GM21723 (cell line): ENCODE data around the gene RHEB.

Experiments
- ATAC-seq: cut with Tn5 transposase; IDR thresholded peaks from one replicate; pipeline ENCODE4 v1.9.1; 2021; ENCODE audit warnings: mild to moderate bottlenecking, moderate library complexity; ENCODE audit not compliant: unreplicated experiment

RHEB gene

DNA sequence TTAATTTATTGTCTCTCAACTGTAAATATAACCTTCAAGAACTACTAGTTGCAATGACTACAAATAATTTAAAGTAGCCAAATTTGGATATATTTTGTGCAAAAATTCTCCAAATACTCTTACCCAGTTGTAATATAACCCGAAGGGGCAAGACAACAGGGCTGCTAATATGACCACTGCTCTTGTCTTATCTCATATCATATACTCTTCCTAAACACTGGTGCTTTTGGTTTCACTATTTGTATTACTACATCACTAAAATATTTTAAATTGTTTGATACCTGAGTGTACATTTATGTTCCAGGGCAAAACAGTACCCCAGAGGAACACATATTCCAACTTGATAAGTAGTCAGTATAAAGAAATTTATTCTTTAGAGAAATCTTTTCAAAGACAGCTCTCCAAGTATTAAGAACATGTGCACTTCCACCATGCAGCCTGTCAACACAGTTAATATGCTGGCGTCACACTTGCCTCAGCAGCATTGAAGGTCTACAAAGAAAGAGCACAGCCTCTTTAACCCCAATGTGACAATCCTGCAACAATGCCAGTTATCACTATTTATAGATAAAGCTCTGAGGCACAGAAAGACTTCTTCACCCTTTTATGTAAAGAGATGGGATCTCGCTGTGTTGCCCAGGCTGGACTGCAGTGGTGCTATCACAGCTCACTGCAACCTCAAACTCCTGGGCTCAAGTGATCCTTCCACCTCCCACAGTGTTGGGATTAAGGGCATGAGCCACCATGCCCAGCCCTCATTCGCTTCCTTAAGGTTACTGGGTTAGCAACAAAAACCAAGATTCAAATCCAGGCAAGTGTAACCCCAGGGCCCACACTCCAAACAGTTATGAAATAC is 37.8 kb downstream of the RHEB start:
- ATAC-seq = no peak

DNA sequence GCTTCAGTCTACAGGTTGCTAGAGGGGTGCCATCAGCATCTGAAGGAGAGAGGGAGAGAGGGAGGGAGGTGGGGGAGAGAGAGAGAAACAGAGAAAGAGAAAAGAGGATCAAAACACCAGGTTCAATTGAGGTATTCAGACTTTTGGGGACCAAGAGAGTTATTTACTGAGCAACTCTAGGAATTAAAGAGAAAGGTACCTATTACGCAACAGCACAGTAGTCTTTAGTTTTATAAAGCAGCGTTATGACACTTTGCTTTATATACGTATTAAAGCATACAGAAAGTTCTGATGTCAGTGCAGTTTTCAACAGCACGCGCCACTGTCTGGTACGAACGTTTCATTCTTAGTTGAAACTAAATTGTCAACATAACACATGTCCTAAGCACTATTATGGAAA is 41.8 kb downstream of the RHEB start:
- ATAC-seq = no peak

DNA sequence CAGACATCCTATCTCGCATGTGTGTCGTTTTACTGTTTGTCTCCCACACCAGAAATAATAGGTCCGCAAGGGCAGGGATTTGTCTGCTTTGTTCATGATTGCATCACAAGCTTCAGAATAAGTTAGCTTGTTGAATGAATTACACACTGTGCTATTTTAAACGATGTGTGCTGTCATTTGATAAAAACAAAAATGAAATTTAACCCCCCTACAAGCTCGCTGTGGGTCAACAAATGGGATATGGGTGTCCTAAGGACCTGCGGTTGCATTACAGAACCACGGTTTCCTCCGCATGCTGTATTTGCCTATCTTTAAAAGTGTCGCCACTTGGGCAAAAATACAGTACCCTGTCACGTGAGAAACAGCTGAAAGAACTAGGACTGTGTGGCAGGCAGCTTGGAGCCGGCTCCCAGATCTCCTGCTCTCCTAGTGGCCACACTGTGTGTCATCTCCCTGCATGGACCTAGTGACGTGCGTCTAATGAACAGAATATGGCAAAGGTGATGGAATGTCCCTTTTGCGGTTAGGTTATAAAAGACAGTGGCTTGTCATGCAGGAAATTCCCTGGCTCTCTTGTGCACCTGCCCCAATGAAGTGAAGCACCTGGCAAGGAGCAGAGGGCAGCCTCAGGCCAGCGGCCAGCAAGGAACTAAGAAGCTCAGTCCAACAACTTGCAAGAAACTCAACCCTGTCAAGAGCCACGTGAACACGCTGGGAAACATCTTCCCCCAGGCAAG is 46.9 kb downstream of the RHEB start:
- peak; percentile 43 for ATAC-seq

DNA sequence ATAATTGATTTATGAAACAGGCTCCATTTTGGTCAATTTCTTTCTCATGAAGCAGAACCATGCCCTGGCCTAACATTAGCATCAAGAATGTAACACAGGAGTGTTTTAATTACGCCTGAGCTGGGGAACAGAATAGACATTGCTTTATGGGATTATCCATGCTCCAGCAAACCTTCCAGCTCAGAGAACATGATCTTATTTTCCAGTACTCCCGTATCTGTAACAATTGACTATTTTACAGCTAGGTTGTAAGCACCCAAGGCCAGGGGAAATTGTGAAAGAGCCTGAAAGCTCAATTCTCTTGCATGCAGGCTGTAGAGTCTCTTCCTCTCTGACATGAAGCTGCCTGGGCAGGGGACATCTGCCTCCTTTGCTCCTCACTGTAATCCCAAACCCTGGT is 49.0 kb downstream of the RHEB start:
- ATAC-seq = no peak

DNA sequence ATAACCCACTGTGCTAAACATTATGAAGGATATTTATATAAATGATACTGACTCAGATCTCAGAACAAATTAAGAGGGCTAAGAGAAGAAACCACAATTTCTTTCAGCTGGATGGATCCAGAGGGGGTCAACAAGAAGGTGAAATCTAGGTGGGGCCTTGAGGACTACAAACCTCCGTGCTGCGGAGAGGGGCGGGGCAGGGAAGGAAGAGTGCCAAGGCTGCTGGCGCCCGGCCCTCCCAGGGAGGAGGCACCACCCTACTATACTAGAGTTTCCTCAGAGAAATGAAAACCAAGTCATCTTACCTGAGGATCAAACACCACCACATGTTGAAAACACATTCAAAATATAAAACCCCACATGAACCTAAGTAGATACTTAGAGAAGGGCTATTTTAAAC is 50.4 kb downstream of the RHEB start:
- ATAC-seq = no peak

DNA sequence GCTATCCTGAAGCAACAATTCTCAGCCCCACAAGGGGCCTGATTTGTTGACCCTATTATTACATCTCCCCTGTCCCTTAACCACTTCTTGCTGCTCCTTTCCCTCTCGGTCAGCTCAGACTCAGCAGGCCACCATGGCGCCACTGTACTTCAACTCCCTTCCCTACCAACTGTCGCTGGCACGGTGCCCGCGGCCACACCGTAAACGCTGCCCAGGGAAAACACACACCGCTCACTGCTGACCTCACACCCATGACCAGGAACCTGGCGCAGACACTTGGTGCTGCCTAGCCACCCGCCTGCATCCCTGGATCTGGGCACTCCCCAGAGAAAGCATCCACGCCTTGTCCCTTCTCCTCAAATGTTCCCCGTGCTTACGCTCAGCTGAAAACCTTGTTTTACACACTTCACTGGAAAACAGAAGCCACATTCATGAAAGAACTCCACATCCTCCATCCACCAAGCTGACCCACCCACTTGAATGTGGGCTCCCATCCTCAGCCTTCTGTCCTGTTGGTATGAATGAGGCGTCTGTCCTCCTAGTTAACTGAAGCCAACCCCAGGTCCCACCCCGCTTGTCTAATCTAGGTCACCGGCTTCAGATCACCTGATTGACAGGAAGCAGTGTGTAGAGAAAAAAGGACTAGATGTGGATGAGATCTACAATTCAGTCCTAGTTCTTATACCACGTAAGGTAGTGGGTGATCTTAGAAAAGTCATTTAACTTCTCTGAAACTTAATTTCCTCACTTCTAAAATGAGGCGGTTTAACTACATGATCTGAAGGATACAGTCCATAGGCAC is 51.3 kb downstream of the RHEB start:
- ATAC-seq = no peak

DNA sequence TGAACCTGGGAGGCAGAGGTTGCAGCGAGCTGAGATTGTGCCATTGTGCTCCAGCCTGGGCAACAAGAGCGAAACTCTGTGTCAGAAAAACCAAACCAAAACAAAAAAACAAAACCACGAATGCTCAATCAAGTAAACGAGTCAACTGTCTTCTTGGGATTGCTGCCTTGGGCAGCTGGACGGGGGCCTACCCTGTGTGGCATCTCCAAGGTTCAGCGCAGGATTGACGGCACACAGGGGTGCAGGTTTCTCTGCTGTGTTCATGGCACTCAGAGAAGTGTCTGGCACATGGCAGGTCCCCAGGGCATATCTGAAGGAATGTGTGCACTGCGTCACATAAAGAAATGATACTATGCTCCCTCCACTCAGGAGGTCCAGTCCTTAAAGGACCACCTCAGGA is 54.5 kb downstream of the RHEB start:
- no peak for ATAC-seq

DNA sequence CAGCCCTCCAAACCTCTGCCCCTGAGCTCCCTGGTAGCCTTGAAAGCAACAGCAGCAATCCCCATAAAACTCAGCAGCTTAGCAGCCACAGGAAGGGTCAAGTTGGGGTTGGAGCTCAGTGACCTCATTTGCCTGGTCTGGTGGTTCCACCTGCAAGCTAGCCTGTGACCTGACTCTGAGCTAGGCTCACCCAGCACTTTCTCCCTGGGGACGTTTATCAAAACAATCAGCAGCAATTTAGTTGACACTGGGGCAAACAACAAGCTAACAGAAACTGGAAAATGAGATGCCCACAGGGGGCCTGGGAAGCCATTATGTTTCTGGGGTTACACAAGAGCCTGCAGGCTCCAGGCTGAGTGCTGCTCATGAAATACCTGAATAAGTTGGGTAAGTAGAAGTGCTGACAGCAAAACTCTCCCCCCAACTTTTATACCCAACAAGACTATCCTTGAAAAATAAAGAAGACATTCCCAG is 57.4 kb downstream of the RHEB start:
- ATAC-seq = no peak

DNA sequence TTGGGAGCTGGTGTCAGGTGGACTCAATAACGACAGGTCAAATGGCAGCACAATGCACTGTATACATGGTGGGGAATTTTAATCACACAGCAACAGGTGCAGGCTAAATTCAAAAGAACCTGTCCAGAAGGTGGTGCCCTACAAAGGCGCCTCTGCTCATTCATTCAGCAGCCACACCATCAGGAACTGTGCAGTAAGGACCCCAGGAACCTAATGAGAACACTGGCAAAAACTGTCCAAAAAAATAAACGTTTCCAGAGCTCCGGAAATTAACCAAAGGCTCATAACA is 57.8 kb downstream of the RHEB start:
- no peak for ATAC-seq

DNA sequence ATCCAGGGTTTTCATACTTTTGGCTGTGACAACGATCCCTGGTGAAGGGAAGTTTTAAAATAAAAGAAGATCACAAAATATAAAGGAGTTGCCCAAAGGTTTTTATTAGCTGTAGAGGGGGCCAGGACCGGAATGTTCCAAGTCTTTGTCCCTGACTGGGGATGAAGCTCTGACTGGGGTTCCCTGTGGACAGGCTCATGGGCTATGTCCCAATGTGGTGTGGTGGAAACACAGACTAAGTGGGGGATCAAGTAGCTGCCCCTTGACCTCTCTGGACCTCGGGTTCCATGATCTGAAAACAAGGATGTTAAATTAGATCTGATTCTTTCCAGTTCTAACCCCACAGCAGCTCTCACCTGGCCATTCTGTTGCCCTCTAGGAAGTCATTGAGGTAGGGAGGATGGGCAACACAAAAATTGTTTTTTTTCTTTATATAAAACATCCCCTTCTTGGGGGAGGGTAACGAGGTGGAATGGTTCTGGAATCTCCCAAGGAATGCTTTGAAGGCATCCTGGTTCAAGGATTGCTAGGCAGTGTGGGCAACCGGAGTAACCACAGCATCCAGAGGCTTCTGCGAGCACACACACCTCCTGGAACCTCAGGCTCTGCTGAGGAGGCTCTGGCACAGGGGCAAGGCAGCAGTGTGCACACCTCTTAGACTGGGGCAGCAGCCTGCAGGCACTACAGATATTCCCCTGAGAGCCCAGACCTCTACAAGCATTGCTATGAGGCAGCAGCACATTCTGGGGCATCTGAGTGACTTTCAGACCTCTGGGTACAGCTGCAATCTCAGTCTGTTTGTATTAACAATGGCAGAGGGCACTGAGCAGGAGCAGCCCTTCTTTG is 58.4 kb downstream of the RHEB start:
- no peak for ATAC-seq

DNA sequence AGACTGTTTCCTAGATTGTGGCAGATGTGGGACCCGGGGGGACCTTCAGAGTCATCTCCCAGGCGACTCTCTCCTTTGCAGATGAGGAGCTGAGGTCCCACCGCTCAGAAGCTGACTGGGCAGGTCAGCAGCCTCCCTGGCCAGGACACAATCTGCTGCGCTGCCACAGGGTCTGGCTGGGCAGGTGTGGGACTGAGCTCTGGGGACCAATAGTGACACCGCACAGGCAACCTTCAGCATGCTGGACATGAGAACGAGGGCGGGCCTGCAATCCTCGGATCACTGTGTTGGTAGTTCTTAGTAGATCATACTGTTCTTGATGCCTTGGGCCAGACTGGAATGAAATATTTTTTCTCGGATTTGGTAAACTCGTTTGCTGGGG is 59.2 kb downstream of the RHEB start:
- no peak for ATAC-seq

DNA sequence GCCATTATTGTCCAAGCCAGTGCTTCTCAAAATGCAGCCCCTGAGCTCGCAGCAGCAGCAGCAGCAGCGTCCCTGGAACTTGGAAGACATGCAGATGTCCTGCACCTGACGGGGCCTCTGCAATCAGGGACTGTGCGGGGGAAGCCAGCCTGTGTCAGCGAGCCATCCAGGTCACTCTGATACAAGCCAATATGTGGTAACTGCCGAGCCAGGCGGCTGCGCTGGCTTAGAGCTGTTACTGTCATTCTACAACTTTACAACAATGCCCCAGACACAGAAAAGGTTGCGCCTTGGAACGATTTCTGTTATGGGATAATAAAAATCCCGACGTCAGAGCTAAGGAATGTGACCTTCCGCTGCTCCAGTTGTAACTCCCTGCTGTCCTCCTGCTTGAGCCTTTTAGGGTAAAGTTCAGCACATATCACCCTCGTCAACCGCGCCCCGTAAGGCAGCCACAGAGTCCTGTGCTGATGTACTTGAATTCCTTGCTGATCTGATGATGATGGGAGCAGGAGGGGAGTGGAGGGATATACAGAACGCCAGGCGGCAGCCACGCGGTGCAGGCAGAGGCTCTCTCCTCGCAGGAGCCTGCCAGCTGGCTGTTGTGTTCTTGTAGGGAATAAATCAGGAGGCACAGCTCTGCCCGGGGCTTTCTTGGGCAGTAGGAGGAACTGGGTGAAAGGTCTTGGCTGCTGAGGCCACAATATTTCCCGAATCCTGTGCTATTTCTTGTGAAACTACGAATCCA is 59.8 kb downstream of the RHEB start:
- ATAC-seq = no peak

DNA sequence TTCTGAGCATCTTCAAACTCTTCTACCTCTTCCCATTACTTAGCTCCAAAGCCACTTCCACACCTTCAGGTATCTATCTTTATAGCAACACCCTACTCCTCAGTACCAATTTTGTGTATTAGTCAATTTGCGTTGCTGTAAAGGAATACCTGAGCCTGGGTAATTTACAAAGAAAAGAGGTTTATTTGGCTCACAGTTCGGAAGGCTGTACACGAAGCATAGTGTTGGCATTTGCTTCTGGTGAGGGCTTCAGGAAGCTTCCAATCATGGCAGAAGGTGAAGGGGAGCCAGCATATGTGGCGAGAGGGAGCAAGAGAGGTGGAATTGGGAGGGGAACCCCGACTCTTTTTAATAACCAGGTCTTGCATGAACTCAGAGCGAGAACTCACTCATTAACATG is 62.2 kb downstream of the RHEB start:
- no peak for ATAC-seq

DNA sequence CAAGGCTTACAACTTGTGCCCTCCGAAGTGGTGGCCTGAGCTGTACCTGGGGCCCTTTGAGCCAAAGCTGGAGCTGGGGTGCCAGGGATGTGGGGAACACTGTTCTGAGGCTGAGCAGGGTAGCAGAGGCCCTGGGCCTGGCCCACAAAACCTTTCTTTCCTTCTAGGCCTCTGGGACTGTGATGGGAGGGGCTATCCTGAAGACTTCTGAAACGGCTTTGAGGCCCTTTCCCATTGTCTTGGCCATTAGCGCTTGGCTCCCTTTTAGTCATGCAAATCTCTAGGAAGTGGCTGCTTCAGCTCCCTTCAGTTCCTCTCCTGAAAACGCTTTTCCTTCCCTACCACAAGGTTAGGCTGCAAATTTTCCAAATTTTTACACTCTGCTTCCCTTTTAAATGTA is 62.9 kb downstream of the RHEB start:
- ATAC-seq = no peak

DNA sequence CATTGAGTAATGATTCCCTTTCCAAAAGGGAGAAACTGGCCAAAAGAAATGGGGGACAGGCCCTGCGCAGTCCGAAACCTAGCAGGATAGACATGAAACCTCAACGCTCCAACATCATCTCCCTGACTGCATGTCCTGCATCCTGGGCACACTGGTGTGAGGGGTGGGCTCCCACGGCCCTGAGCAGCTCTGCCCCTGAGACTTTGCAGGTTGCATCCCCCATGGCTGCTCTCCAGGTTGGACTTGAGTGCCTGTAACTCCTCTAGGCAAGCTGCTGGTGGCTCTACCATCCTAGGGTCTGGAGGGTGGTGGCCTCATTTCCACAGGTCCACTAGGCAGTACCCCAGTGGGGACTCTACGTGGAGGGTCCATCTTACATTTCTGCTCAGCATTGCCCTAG is 63.4 kb downstream of the RHEB start:
- no peak for ATAC-seq

DNA sequence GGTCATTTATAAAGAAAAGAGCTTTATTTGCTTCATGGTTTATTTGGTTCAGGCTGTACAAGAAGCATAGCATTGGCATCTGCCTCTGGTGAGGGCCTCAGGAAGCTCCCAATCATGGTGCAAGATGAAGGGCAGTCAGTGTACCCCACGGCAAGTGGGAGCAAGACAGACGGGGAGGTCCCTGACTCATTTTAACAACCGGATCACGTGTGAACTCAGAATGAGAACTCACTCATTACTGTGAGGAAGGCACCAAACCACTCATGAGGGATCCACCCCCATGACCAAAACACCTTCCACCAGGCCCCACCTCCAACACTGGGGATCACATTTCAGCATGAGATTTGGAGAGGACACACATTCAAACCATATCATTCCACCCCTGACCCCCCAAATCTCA is 64.0 kb downstream of the RHEB start:
- no peak for ATAC-seq

DNA sequence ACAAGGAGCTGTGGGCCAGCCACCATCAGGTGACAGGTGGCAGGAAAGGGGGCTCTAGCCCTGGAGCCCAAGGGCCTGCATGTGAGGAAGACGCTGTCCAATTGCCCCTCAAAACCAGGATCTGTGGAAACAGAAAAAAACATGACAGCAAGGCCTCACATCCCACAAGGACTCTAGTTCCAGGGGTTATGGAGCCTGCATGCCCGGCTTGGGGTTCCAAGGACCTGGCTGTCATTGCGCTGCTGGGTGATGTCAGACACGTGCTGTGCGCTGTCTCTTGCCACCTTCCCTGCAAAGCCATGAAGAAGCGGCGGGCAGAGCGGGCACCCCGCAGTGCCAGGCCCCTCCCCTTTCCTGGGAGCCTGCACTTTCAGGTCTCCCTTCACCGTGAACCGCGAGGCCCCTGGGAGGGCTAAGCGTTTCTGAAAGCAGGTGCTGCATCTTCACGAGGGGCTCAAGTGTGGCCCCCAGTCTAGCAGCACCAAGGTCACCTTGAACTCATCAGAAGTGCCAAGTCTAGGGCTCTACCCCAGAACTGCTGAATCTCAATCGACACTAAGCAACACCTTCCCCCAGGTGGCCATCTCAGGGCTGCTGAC is 64.7 kb downstream of the RHEB start:
- no peak for ATAC-seq

DNA sequence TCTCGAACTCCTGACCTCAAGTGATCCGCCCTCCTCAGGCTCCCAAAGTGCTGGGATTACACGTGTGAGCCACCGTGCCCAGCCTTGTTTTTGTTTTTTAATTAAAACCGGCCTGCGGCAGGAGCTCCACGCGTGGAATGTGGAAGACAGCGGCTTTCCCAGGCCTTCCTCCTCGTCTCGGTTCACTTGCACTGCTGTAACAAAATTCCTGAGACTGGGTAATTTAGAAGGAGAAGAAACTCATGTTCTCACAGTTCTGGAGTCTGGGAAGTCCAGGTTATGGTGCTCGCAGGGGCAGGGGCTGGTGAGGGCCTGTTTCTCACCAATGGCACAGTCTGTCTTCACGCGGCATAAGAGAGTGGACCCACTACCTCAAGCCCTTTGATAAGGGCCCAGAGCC is 65.4 kb downstream of the RHEB start:
- ATAC-seq = no peak

DNA sequence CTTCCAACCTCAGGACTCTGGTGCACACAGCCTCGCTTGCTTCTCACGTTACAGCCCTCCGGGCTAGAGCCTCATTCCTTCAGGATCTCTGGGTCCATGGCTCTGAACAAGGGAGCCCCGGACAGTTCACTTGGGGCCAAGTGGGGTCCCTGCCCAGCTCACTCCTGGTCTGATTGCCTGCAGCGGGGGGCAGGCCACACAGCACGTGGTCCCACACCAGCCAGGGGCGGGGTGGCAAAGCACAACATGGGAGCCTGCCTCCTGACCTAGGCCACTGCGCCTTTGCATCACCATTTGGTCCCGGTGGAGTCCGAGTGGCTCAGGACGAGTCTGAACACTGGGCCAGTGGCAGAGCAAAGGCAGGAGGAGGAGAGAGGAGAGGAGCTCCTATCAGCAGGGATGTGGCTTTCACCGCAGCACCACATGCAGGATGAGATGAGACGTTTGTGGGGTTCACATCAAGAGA is 66.3 kb downstream of the RHEB start:
- ATAC-seq = no peak
